Gastroesophageal sphincter (tissue), 4 donors: ENCODE measurements around the gene KRTAP1-4. TPM values are rescaled to one million over a fixed set of nuclear protein-coding genes. Genes with fewer than 3 reads are reported as not detected.
"Not testable (repeated sequence)": the region's sequence is repeated elsewhere in the genome, so short reads cannot be mapped to it uniquely, and the experiment has no call there.

Experiments used
- ATAC-seq: fragments of 150-250 bp; one replicate; pipeline ENCODE4 v1.9.1; 2016; ENCODE audit warnings: mild to moderate bottlenecking, moderate library complexity
- H3K27ac ChIP-seq, 4 donors: fragments of 200-600 bp; sonication (generic) in 3 of 4; 1 replicate in 3 of 4; 2 replicates in 1 of 4; pipeline ENCODE4 v1.5.1; 2016 to 2019
- H3K27me3 ChIP-seq: fragments of 200-600 bp; sonication (generic); one replicate; pipeline ENCODE4 v1.5.1; 2019
- H3K36me3 ChIP-seq, 2 donors: fragments of 200-600 bp; sonication (generic); one replicate each; pipeline ENCODE4 v1.5.1; 2019; ENCODE audit warnings: control low read depth in 1 of 2
- H3K4me1 ChIP-seq, 3 donors: fragments of 200-600 bp; sonication (generic); 1 replicate in 2 of 3; 2 replicates in 1 of 3; pipeline ENCODE4 v1.5.1; 2016 to 2019; ENCODE audit warnings: control low read depth in 2 of 3
- H3K4me3 ChIP-seq, 2 donors: fragments of 200-600 bp; sonication (generic); one replicate each; pipeline ENCODE4 v1.5.1; 2019; ENCODE audit warnings: mild to moderate bottlenecking in 1 of 2, moderate library complexity in 1 of 2
- H3K9me3 ChIP-seq, 3 donors: fragments of 200-600 bp; sonication (generic); one replicate each; pipeline ENCODE4 v1.5.1; 2017 to 2019; ENCODE audit warnings: control low read depth in 2 of 3
- CTCF ChIP-seq, 4 experiments: fragments of 200-600 bp in 2 of 4; fragments of 450-650 bp in 2 of 4; sonication (generic) in 1 of 4; IDR thresholded peaks; one replicate each; pipeline ENCODE4 v1.5.1; 2017 to 2019; ENCODE audit warnings: antibody characterized with exemption in 4 of 4, mild to moderate bottlenecking in 2 of 4, moderate library complexity in 2 of 4
- EP300 ChIP-seq: sonication (generic); formaldehyde crosslinking; IDR thresholded peaks from one replicate; pipeline ENCODE4 v1.6.1; 2017; ENCODE audit warnings: antibody characterized with exemption, mild to moderate bottlenecking
- POLR2A ChIP-seq, 2 donors: fragments of 450-650 bp; IDR thresholded peaks; one replicate each; pipeline ENCODE4 v1.6.1; 2017; ENCODE audit warnings: antibody characterized with exemption in 2 of 2, mild to moderate bottlenecking in 2 of 2, moderate library complexity in 1 of 2
- POLR2AphosphoS5 ChIP-seq: sonication (generic); formaldehyde crosslinking; IDR thresholded peaks from one replicate; pipeline ENCODE4 v1.6.1; 2017; ENCODE audit warnings: antibody characterized with exemption
- WGBS, 2 donors: methylation state at CpG; one replicate each; pipeline ENCODE4 v1.1.5; 2018; ENCODE audit warnings: low coverage in 1 of 2; 5-methylcytosine and 5-hydroxymethylcytosine counted together
- total RNA-seq, 4 donors: library from RNA; depleted of rRNA; stranded (reverse); fragments of >200 nt; gene quantifications; one replicate each; pipeline ENCODE4 v1.1.0, GENCODE V29; 2016

Gene KRTAP1-4
- total RNA-seq, 4 donors from 2014 or later, result not detected

- 50 to 68% methylated on average over 5 of the region's 5 CpGs for WGBS, 2 donors
- no peak overlapping the region for H3K27ac ChIP-seq
- H3K36me3 ChIP-seq, result no peaks in the 10 kb centered on the region
- no peaks in the 10 kb centered on the region for H3K9me3 ChIP-seq
- no peak overlapping the region for H3K4me3 ChIP-seq
- TF ChIP-seq POLR2A (IDR thresholded peaks at IDR 0.05), result no peak
- no peak for TF ChIP-seq CTCF (IDR thresholded peaks at IDR 0.05)
- TF ChIP-seq EP300, result no peak
- TF ChIP-seq POLR2AphosphoS5, result no peak
- no peaks in the 10 kb centered on the region for H3K4me1 ChIP-seq
- ATAC-seq, result no peak
- H3K27me3 ChIP-seq, result peaks cover 16% of the 10 kb centered on the region
These were observed 27.2 kb downstream of the KRTAP1-4 start for GRCh38 chr17:41002814-41003213.

- H3K27ac ChIP-seq, result no peak overlapping the region
- TF ChIP-seq CTCF (IDR thresholded peaks at IDR 0.05), result no peak
- no peak for TF ChIP-seq POLR2AphosphoS5
- no peak for TF ChIP-seq POLR2A (IDR thresholded peaks at IDR 0.05)
- TF ChIP-seq EP300, result no peak
- no peak overlapping the region for H3K4me3 ChIP-seq
- WGBS, 2 donors, result 43 to 80% methylated on average over 1 to 2 of the region's 4 CpGs
- ATAC-seq, result no peak
- H3K4me1 ChIP-seq, result no peaks in the 10 kb centered on the region
- no peaks in the 10 kb centered on the region for H3K36me3 ChIP-seq
- peaks cover 27% of the 10 kb centered on the region for H3K27me3 ChIP-seq
- H3K9me3 ChIP-seq, result no peaks in the 10 kb centered on the region
These were observed 28.2 kb downstream of the KRTAP1-4 start for GRCh38 chr17:41001795-41002194.

GRCh38 chr17:40999563-40999962 is 30.4 kb downstream of the KRTAP1-4 start, which contains the start of gene KRTAP3-2:
Gene KRTAP3-2, minus strand, starts transcription at chr17:40999906. Its CDS starts 53 bp downstream, at chr17:40999853.
- not testable (repeated sequence) for H3K27ac ChIP-seq, H3K4me3 ChIP-seq, H3K4me1 ChIP-seq, H3K36me3 ChIP-seq, ATAC-seq, H3K9me3 ChIP-seq
- WGBS, 2 donors, result 79 to 83% methylated on average over 2 to 4 of the region's 6 CpGs
- peaks cover 32% of the 10 kb centered on the region for H3K27me3 ChIP-seq

- WGBS, 2 donors, result 49 to 62% methylated on average over 2 of the region's 2 CpGs
These were observed 32.6 kb downstream of the KRTAP1-4 start for GRCh38 chr17:40997361-40997760.

GRCh38 chr17:40996829-40997228 is 33.2 kb downstream of the KRTAP1-4 start:
- Histone ChIP-seq H3K9me3 (no peaks in the 10 kb centered on the region), H3K27ac (no peak overlapping the region), H3K27me3 (peaks cover 50% of the 10 kb centered on the region), H3K4me1 (no peaks in the 10 kb centered on the region), H3K4me3 (no peak overlapping the region), H3K36me3 (no peaks in the 10 kb centered on the region)
- TF ChIP-seq CTCF (IDR thresholded peaks at IDR 0.05) (no peak), EP300 (no peak), POLR2A (IDR thresholded peaks at IDR 0.05) (no peak), POLR2AphosphoS5 (no peak)
- WGBS, 2 donors, result 45 to 57% methylated on average over 4 of the region's 4 CpGs
- ATAC-seq, result no peak

More at GRCh38 chr17:40997361-40997760, 32.6 kb downstream of the KRTAP1-4 start:
- Histone ChIP-seq H3K4me3 (no peak overlapping the region), H3K9me3 (no peaks in the 10 kb centered on the region), H3K36me3 (no peaks in the 10 kb centered on the region), H3K27ac (no peak overlapping the region), H3K4me1 (no peaks in the 10 kb centered on the region), H3K27me3 (peaks cover 45% of the 10 kb centered on the region)
- no peak for ATAC-seq
- no peak for TF ChIP-seq POLR2AphosphoS5
- no peak for TF ChIP-seq EP300
- no peak for TF ChIP-seq POLR2A (IDR thresholded peaks at IDR 0.05)
- TF ChIP-seq CTCF (IDR thresholded peaks at IDR 0.05), result no peak
